IMR-90 (cell line): ENCODE measurements around the gene A1BG.

Experiments used
- CHD1 ChIP-seq: IDR thresholded peaks from 2 replicates; pipeline ENCODE4 v1.6.1; 2012; ENCODE audit warnings: low read depth, low read length, improper control_type of control experiment
- FOS ChIP-seq: fragments of 150-350 bp; IDR thresholded peaks from 2 replicates; pipeline ENCODE4 v1.6.1; 2016; ENCODE audit warnings: low read depth, low read length
- MAFK ChIP-seq: IDR thresholded peaks from 2 replicates; pipeline ENCODE4 v1.6.1; 2012; ENCODE audit warnings: low read depth, low read length, improper control_type of control experiment
- MXI1 ChIP-seq: IDR thresholded peaks from 2 replicates; pipeline ENCODE4 v1.6.1; 2012; ENCODE audit warnings: low read depth, mild to moderate bottlenecking, low read length, moderate library complexity, borderline replicate concordance
- POLR2A ChIP-seq: IDR thresholded peaks from 2 replicates; pipeline ENCODE4 v1.6.1; 2012; ENCODE audit warnings: mild to moderate bottlenecking, low read depth, low read length
- TF ChIP-seq, protein P1 (sequence below): conservative IDR thresholded peaks from 2 replicates; pipeline ENCODE4 v1.5.1; 2012; ENCODE audit warnings: mild to moderate bottlenecking, low read depth, low read length, improper control_type of control experiment
- TF ChIP-seq, protein P2 (sequence below): fragments of 150-350 bp; IDR thresholded peaks from 2 replicates; pipeline ENCODE4 v1.6.1; 2017; ENCODE audit warnings: mild to moderate bottlenecking, antibody characterized with exemption, low read length, low read depth

DNA sequence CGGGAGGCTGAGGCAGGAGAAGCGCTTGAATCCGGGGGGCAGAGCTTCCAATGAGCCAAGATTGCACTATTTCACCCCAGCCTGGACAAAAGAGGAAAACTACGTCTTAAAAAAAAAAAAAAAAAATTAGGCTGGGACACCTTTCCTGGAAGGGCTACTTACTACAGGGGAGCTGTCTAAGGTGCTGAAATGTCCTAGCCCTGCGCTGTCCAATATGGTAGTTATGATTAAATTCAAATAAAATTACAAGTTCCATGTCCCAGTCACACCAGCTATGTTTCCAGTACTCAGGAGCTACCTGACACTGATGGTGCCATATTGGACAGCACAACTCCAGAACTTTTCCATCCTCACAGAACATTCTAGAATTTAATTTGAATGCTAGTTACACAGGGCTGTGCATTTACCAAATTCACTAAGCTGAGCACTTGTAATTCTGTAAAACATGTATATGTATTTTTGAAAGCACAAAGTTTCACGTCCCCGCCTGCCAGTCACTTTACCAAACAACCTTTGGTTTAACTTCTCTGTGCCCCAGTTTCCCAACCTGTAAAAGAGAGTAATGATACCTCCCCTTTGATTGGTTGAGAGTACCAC is 35.7 kb downstream of the A1BG start:
- TF ChIP-seq CHD1 (no peak), POLR2A (no peak), MAFK (no peak), FOS (no peak), MXI1 (peak; percentile 56; the same call in 1 of the 2 replicates)
- TF ChIP-seq, protein P1, sequence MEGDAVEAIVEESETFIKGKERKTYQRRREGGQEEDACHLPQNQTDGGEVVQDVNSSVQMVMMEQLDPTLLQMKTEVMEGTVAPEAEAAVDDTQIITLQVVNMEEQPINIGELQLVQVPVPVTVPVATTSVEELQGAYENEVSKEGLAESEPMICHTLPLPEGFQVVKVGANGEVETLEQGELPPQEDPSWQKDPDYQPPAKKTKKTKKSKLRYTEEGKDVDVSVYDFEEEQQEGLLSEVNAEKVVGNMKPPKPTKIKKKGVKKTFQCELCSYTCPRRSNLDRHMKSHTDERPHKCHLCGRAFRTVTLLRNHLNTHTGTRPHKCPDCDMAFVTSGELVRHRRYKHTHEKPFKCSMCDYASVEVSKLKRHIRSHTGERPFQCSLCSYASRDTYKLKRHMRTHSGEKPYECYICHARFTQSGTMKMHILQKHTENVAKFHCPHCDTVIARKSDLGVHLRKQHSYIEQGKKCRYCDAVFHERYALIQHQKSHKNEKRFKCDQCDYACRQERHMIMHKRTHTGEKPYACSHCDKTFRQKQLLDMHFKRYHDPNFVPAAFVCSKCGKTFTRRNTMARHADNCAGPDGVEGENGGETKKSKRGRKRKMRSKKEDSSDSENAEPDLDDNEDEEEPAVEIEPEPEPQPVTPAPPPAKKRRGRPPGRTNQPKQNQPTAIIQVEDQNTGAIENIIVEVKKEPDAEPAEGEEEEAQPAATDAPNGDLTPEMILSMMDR = no peak
- TF ChIP-seq, protein P2, sequence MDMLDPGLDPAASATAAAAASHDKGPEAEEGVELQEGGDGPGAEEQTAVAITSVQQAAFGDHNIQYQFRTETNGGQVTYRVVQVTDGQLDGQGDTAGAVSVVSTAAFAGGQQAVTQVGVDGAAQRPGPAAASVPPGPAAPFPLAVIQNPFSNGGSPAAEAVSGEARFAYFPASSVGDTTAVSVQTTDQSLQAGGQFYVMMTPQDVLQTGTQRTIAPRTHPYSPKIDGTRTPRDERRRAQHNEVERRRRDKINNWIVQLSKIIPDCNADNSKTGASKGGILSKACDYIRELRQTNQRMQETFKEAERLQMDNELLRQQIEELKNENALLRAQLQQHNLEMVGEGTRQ = no peak
